Measurements from ENCODE around the gene BAG5.

The BAG5 gene

GRCh38 chr14:103538291-103539055, 24.0 kb downstream of the BAG5 start:
- Histone ChIP-seq H3K36me3 (peaks cover 15% of the 10 kb centered on the region), H3K9me3 (ENCODE audit: severe bottlenecking) (no peaks in the 10 kb centered on the region), H3K27me3 (ENCODE audit: insufficient read depth, low read depth, severe bottlenecking) (no peaks in the 10 kb centered on the region), H3K4me3 (ENCODE audit: low read depth, low read length) (peak overlapping the region; percentile 5; the same call in 1 of the 2 replicates), H3K27ac (peak overlapping the region; percentile 94)
- DNase-seq = peak; percentile 88
- TF ChIP-seq, protein P1, sequence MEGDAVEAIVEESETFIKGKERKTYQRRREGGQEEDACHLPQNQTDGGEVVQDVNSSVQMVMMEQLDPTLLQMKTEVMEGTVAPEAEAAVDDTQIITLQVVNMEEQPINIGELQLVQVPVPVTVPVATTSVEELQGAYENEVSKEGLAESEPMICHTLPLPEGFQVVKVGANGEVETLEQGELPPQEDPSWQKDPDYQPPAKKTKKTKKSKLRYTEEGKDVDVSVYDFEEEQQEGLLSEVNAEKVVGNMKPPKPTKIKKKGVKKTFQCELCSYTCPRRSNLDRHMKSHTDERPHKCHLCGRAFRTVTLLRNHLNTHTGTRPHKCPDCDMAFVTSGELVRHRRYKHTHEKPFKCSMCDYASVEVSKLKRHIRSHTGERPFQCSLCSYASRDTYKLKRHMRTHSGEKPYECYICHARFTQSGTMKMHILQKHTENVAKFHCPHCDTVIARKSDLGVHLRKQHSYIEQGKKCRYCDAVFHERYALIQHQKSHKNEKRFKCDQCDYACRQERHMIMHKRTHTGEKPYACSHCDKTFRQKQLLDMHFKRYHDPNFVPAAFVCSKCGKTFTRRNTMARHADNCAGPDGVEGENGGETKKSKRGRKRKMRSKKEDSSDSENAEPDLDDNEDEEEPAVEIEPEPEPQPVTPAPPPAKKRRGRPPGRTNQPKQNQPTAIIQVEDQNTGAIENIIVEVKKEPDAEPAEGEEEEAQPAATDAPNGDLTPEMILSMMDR (IDR thresholded peaks at IDR 0.05; ENCODE audit: low read depth, low read length) = no peak

DNA sequence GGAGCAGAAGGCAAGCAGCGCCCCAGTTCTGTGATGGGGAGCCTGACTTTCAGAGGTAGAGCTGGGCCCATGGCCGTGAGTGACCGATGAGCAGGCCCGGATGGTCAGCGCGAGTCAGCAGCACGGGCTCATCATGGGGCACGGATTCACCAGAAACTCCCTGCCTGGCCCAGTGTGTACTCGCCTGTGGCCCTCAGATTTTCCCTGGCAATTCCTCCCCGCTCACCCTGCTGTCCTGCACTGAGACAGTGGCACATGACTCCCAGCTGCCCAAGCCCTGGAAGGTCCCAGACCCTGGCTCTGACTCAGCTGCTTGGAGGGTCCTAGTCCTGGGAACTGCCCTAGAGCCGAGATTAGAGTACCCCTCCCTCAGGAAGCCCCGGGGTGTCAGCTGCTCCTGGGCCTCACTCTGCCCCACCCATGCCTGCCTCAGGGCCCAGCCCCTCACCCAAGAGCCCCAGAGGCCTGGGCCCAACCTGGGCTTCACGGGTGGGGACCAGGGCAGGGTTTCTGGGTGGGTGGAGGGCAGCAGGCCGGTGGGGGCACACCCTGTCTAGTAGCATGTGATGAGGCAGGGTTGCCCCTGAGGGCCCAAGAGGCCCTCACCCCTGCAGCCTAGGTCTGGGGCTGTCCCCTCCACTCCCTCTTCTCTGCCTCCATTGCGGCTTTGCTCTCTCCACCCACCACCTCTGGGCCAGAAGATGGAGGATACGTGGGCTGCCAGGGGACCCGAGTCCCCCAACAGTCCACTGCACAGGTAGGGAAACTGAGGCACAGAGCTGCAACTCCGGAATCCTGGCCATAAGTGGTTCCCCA, 25.1 kb downstream of the BAG5 start:
- DNase-seq = no peak
- Histone ChIP-seq H3K27ac (peak overlapping the region; percentile 94), H3K27me3 (ENCODE audit: insufficient read depth, low read depth, severe bottlenecking) (no peaks in the 10 kb centered on the region), H3K9me3 (ENCODE audit: severe bottlenecking) (no peaks in the 10 kb centered on the region), H3K36me3 (peaks cover 18% of the 10 kb centered on the region), H3K4me3 (ENCODE audit: low read depth, low read length) (no peak overlapping the region)
- TF ChIP-seq, protein P1 (IDR thresholded peaks at IDR 0.05; ENCODE audit: low read depth, low read length) = no peak

DNA sequence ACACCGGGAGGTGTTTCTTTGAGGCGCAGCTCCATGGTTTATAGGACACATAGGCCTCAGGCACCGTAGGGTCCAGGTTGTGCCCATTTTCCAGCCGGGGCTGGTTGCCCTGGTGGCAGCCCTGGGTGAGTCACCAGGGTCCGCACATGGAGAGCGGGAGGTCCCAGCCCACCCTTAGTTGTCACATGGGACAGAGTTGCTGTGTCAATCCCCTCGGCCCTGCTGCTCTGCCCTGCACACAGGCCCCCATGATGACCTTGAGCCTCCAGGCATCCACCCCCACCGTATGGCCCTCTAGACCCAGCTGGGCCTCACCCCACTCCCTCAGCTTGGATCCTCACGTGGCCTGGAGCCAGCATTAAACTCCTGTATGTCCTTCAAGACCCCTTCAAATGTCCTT, 25.8 kb downstream of the BAG5 start:
- TF ChIP-seq, protein P1 (IDR thresholded peaks at IDR 0.05; ENCODE audit: low read depth, low read length) = no peak
- H3K9me3 ChIP-seq (ENCODE audit: severe bottlenecking) = no peaks in the 10 kb centered on the region
- H3K27ac ChIP-seq = peak overlapping the region; percentile 94
- peaks cover 19% of the 10 kb centered on the region for H3K36me3 ChIP-seq
- no peak for DNase-seq
- H3K27me3 ChIP-seq (ENCODE audit: insufficient read depth, low read depth, severe bottlenecking) = no peaks in the 10 kb centered on the region
- no peak overlapping the region for H3K4me3 ChIP-seq (ENCODE audit: low read depth, low read length)

DNA sequence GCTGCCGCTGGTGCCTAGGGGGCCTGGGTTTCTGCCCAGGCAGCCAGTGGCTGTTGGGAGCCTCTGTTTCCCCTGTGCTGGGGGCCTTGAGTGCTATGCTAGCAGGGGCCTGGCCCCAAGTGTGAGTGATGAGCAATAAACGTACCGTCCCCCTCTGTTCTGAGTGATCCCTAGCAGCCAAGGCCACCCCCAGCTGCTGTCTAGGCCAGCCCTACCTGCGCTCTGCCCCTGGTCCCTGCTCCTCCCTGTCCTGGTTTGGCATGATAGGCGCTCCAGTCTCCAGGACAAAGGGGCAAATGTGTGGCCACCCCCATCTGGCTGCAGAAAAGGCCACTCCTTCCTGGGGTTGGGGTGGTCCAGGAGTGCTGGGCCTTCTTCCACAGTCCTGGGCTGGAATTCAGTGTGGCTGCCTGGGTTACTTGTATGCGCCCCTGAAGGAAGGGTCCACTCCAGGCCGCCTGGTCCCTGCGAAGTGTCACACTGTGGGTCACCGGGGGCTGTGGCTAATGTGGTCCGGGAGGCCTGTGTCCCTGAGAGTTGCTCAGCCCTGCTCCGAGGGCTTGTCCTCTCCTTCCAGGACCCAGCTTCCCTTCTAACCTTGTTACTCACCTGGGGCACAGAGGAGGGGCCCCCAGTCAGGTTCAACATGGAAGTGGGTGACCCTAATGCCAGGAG, 26.4 kb downstream of the BAG5 start:
- TF ChIP-seq, protein P1 (IDR thresholded peaks at IDR 0.05; ENCODE audit: low read depth, low read length) = no peak
- no peak for DNase-seq
- Histone ChIP-seq H3K27me3 (ENCODE audit: insufficient read depth, low read depth, severe bottlenecking) (no peaks in the 10 kb centered on the region), H3K36me3 (peaks cover 19% of the 10 kb centered on the region), H3K4me3 (ENCODE audit: low read depth, low read length) (no peak overlapping the region), H3K27ac (peak overlapping the region; percentile 94), H3K9me3 (ENCODE audit: severe bottlenecking) (no peaks in the 10 kb centered on the region)

- Histone ChIP-seq H3K27ac (peak overlapping the region; percentile 94), H3K9me3 (ENCODE audit: severe bottlenecking) (no peaks in the 10 kb centered on the region), H3K27me3 (ENCODE audit: insufficient read depth, low read depth, severe bottlenecking) (no peaks in the 10 kb centered on the region), H3K4me3 (ENCODE audit: low read depth, low read length) (no peak overlapping the region), H3K36me3 (peaks cover 25% of the 10 kb centered on the region)
- DNase-seq = no peak
- TF ChIP-seq, protein P1 (IDR thresholded peaks at IDR 0.05; ENCODE audit: low read depth, low read length) = no peak
Observed at GRCh38 chr14:103535081-103535890, 27.2 kb downstream of the BAG5 start.

Measured in WERI-Rb-1 (cell line).